PFSK-1 (cell line): Measurements from ENCODE around the gene PXK.

Source experiments
- FOXP2 ChIP-seq: optimal IDR thresholded peaks from 2 replicates; pipeline ENCODE3; 2011; ENCODE audit warnings: borderline replicate concordance, control low read depth, inconsistent platforms; ENCODE audit not compliant: insufficient read depth; ENCODE audit errors: extremely low read length, extremely low read depth
- POLR2AphosphoS5 ChIP-seq: IDR thresholded peaks from 2 replicates; pipeline ENCODE4 v1.6.1; 2012; ENCODE audit warnings: low read depth, mild to moderate bottlenecking, control low read depth, low read length, moderate library complexity
- SIN3A ChIP-seq: IDR thresholded peaks from 2 replicates; pipeline ENCODE4 v1.6.1; 2012; ENCODE audit warnings: mild to moderate bottlenecking, low read length, moderate library complexity, borderline replicate concordance; ENCODE audit not compliant: insufficient read depth
- TAF1 ChIP-seq: IDR thresholded peaks from 2 replicates; pipeline ENCODE4 v1.6.1; 2012; ENCODE audit warnings: low read length, control low read depth, borderline replicate concordance; ENCODE audit not compliant: insufficient read depth
- TF ChIP-seq, protein P1 (sequence below), 2 experiments: IDR thresholded peaks; 2 replicates each; pipeline versions ENCODE4 v1.6.1 to v1.8.0; 2011 to 2012; ENCODE audit warnings: low read depth in 2 of 2, low read length in 2 of 2, control low read depth in 1 of 2, inconsistent platforms in 1 of 2, mild to moderate bottlenecking in 1 of 2, moderate library complexity in 1 of 2; ENCODE audit not compliant: insufficient read depth in 1 of 2

PXK gene

DNA sequence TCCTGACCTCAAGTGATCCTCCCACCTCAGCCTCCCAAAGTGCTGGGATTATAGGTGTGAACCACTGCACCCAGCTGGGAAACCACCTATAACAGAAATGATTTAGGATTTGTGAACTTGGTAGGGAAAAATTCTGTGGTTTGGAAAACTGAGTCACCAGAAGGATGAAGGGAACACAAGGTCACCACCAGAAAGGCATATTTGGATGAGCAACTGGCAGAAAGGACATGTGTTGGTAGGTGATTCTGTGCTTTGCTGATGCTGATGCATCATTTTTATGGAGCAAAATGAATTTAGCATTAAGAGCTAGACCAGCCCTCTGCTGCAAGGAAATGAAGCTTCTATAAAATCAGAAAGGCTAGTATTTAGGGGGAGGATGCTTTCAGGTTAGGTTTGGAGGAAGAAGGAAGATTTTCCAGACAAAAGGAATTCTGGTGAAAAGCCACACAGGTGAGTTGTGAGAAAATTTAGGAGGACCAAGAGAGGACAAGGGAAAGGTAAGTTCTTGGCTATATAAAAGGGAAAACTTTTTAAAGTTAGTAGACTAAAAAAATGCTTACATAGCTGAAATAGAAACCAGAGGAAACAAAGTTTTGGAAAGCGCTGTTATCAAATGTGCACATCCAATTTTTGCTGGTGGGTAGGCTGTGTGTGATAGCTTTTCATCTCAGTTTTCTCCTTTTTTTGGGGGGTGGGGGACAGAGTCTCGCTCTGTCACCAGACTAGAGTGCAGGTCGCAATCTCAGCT lies 3.6 kb downstream of the PXK start:
- TF ChIP-seq, protein P1, sequence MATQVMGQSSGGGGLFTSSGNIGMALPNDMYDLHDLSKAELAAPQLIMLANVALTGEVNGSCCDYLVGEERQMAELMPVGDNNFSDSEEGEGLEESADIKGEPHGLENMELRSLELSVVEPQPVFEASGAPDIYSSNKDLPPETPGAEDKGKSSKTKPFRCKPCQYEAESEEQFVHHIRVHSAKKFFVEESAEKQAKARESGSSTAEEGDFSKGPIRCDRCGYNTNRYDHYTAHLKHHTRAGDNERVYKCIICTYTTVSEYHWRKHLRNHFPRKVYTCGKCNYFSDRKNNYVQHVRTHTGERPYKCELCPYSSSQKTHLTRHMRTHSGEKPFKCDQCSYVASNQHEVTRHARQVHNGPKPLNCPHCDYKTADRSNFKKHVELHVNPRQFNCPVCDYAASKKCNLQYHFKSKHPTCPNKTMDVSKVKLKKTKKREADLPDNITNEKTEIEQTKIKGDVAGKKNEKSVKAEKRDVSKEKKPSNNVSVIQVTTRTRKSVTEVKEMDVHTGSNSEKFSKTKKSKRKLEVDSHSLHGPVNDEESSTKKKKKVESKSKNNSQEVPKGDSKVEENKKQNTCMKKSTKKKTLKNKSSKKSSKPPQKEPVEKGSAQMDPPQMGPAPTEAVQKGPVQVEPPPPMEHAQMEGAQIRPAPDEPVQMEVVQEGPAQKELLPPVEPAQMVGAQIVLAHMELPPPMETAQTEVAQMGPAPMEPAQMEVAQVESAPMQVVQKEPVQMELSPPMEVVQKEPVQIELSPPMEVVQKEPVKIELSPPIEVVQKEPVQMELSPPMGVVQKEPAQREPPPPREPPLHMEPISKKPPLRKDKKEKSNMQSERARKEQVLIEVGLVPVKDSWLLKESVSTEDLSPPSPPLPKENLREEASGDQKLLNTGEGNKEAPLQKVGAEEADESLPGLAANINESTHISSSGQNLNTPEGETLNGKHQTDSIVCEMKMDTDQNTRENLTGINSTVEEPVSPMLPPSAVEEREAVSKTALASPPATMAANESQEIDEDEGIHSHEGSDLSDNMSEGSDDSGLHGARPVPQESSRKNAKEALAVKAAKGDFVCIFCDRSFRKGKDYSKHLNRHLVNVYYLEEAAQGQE (IDR thresholded peaks at IDR 0.05; ENCODE audit: insufficient read depth in 1 of 2, low read depth in 2 of 2, low read length in 2 of 2) = no peak
- TF ChIP-seq POLR2AphosphoS5 (no peak), TAF1 (no peak), SIN3A (no peak), FOXP2 (no peak)

DNA sequence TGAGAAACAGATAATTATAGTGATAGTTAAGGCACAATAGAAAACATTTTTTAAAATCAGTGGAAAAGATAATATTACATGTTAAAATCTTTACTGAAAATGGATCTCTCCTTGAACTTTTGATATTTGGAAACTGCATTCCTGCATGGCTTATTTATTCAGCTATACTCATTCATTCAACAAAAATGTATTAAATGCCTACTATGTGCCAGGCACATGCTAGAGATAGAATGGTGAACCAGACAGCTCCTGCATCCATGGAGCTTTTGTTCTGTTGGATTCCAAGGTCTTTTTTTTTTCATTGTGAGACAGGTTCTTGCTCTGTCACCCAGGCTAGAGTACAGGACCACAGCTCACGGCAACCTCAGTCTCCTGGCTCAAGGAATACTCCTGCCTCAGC lies 4.5 kb downstream of the PXK start:
- TF ChIP-seq SIN3A (no peak), TAF1 (no peak), POLR2AphosphoS5 (no peak), FOXP2 (no peak)
- TF ChIP-seq, protein P1 (IDR thresholded peaks at IDR 0.05; ENCODE audit: insufficient read depth in 1 of 2, low read depth in 2 of 2, low read length in 2 of 2) = no peak

DNA sequence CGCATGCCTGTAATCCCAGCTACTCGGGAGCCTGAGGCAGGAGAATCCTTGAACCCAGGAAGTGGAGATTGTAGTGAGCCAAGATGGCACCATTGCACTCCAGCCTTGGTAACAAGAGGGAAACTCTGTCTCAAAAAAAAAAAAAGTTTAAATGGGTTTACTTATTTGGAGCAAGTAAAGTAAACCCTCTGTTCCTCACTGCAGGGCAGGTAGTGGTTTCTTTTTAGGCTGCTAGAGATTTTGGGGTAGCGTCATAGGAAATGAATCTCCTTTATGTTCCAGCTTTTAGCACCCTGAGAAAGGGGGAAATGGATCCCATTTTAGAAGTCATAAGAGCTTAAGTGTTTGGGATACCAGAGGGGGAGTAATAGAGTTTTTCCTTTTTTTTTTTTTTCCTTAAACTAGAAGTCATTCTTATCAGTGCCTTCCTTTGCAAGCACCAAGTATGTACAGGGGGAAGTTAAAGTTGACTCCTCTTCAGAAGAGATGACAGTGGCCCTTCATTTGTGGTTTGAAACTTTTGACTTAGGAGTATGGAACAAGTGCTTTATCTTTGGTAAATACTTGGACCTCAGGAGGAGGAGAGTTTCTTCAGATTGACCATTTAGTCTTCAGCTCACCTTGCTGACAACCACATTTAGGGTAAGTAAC lies 8.0 kb downstream of the PXK start:
- TF ChIP-seq POLR2AphosphoS5 (no peak), FOXP2 (no peak)

DNA sequence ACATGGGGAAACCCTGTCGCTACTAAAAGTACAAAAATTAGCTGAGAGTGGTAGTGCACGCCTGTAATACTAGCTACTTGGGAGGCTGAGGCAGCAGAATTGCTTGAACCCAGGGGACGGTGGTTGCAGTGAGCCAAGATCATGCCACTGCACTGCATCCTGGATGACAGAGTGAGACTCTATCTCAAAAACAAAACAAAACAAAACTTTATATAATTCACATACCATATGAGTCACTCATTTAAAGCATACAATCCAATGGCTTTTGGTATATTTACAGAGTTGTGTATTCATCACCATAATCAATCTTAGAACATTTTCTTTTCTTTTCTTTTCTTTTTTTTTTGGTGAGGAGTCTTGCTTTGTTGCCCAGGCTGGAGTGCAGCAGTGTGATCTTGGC lies 8.7 kb downstream of the PXK start:
- TF ChIP-seq, protein P1 (IDR thresholded peaks at IDR 0.05; ENCODE audit: insufficient read depth in 1 of 2, low read depth in 2 of 2, low read length in 2 of 2) = no peak
- no peak for TF ChIP-seq FOXP2
- TF ChIP-seq TAF1 = no peak
- TF ChIP-seq POLR2AphosphoS5 = no peak
- no peak for TF ChIP-seq SIN3A

DNA sequence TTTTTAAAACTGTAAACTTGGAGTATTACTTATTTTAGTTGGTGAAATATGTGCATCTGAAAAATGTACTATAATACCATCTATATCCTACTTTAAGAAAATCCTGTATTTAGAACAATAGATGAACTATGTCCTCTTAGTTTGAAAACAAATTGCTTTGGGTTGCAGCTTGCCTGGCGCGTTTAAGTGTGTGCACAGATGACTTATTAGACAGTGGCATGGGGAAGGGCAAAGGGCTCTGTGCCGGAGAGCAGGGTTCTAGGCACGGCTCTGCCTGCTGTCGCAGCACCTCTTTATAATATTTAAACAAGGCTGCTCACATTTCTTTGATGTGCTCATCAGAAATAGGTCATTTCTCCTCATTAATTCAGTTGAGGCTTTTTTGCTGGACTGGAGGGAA lies 10.0 kb downstream of the PXK start:
- TF ChIP-seq SIN3A (no peak), POLR2AphosphoS5 (no peak), TAF1 (no peak), FOXP2 (no peak)
- TF ChIP-seq, protein P1 (IDR thresholded peaks at IDR 0.05; ENCODE audit: insufficient read depth in 1 of 2, low read depth in 2 of 2, low read length in 2 of 2) = no peak
